Calu3 (cell line): ENCODE data around the gene PIEZO2. TPM values are rescaled to one million over a fixed set of nuclear protein-coding genes. Genes with fewer than 3 reads are reported as not detected.

ENCODE experiments used
- BruUV-seq: library from RNA; stranded (reverse); fragments of 400-500 nt; replicated peaks from 2 replicates; lab custom pipeline; 2021; lab: Mats Ljungman, UMichigan
- CTCF ChIA-PET: fragments of 300-600 bp; sonication (Branson Sonifier 250); formaldehyde crosslinking; loops from one replicate; lab custom pipeline; 2022; ENCODE audit warnings: antibody characterized with exemption; lab: Charles Lee
- DNase-seq: peaks from one replicate; pipeline ENCODE4 v3.0.0; 2022
- H3K27ac Mint-ChIP-seq: one replicate; pipeline ENCODE4 v1.8.0; 2022; ENCODE audit warnings: mixed read lengths; ENCODE audit not compliant: unreplicated experiment
- H3K27me3 Mint-ChIP-seq: one replicate; pipeline ENCODE4 v1.8.0; 2022; ENCODE audit warnings: mixed read lengths; ENCODE audit not compliant: unreplicated experiment
- H3K36me3 Mint-ChIP-seq: one replicate; pipeline ENCODE4 v1.8.0; 2022; ENCODE audit warnings: mild to moderate bottlenecking, moderate library complexity, mixed read lengths; ENCODE audit not compliant: insufficient read depth, unreplicated experiment
- H3K4me1 Mint-ChIP-seq: one replicate; pipeline ENCODE4 v1.8.0; 2022; ENCODE audit warnings: mild to moderate bottlenecking, low read depth, mixed read lengths; ENCODE audit not compliant: unreplicated experiment
- H3K4me3 Mint-ChIP-seq: one replicate; pipeline ENCODE4 v1.8.0; 2022; ENCODE audit warnings: mild to moderate bottlenecking, low read depth, moderate library complexity, mixed read lengths; ENCODE audit not compliant: unreplicated experiment
- H3K9me3 Mint-ChIP-seq: one replicate; pipeline ENCODE4 v1.8.0; 2022; ENCODE audit warnings: low read depth, mixed read lengths; ENCODE audit not compliant: unreplicated experiment
- CTCF ChIP-seq: fragments of 200-600 bp; IDR thresholded peaks from one replicate; pipeline ENCODE4 v1.8.0; 2022; ENCODE audit warnings: antibody characterized with exemption; ENCODE audit not compliant: unreplicated experiment
- intact Hi-C: fragments of 100-400 bp; cut with micrococcal nuclease; formaldehyde crosslinking; loops from one replicate; pipeline ENCODE4 v1.10.0; 2022; ENCODE audit not compliant: unreplicated experiment
- total RNA-seq: library from RNA; stranded (reverse); gene quantifications from 2 replicates; pipeline ENCODE4 v1.2.3, GENCODE V29; 2022

Gene PIEZO2
- total RNA-seq, 1 experiment from 2014 or later, result 0.24 TPM

GRCh38 chr18:10864722-10865121 is 284.6 kb downstream of the PIEZO2 start:
- intact Hi-C loops, result no loop called here
- Mint-ChIP-seq H3K27ac (no peak overlapping the region), H3K4me3 (no peak overlapping the region), H3K27me3 (peaks cover 16% of the 10 kb centered on the region), H3K9me3 (peaks cover 5% of the 10 kb centered on the region), H3K36me3 (no peaks in the 10 kb centered on the region), H3K4me1 (no peaks in the 10 kb centered on the region)
- DNase-seq, result no peak
- CTCF ChIA-PET, result interaction anchor here (1.4 kb wide), 1 partner anchor 8 kb away, joined by 3 read pairs; no protein-coding TSS in a partner anchor
- no peak for TF ChIP-seq CTCF
- no TSS peak for BruUV-seq

- DNase-seq, result no peak
- TF ChIP-seq CTCF, result no peak
- BruUV-seq, result no TSS peak
- Mint-ChIP-seq H3K9me3 (peaks cover 5% of the 10 kb centered on the region), H3K4me1 (no peaks in the 10 kb centered on the region), H3K36me3 (no peaks in the 10 kb centered on the region), H3K27ac (no peak overlapping the region), H3K4me3 (no peak overlapping the region), H3K27me3 (peaks cover 16% of the 10 kb centered on the region)
- intact Hi-C loops, result no loop called here
- CTCF ChIA-PET, result no interaction called here
Observed at GRCh38 chr18:10863026-10863425, 286.3 kb downstream of the PIEZO2 start.

GRCh38 chr18:10860928-10861327 is 288.4 kb downstream of the PIEZO2 start:
- no TSS peak for BruUV-seq
- TF ChIP-seq CTCF, result no peak
- Mint-ChIP-seq H3K4me3 (no peak overlapping the region), H3K27me3 (peaks cover 16% of the 10 kb centered on the region), H3K36me3 (no peaks in the 10 kb centered on the region), H3K4me1 (no peaks in the 10 kb centered on the region), H3K9me3 (peaks cover 5% of the 10 kb centered on the region), H3K27ac (no peak overlapping the region)
- DNase-seq, result no peak
- intact Hi-C loops, result no loop called here
- CTCF ChIA-PET, result no interaction called here

GRCh38 chr18:10860382-10860781 is 289.0 kb downstream of the PIEZO2 start:
- Mint-ChIP-seq H3K36me3 (no peaks in the 10 kb centered on the region), H3K4me1 (no peaks in the 10 kb centered on the region), H3K9me3 (peaks cover 5% of the 10 kb centered on the region), H3K27ac (no peak overlapping the region), H3K27me3 (peaks cover 15% of the 10 kb centered on the region), H3K4me3 (no peak overlapping the region)
- DNase-seq, result no peak
- intact Hi-C loops, result no loop called here
- no peak for TF ChIP-seq CTCF
- no TSS peak for BruUV-seq
- CTCF ChIA-PET, result no interaction called here
